SK-N-SH (cell line): ENCODE measurements around the gene RPL27. TPM values are rescaled to one million over a fixed set of nuclear protein-coding genes. Genes with fewer than 3 reads are reported as not detected.

Experiments used
- CTCF ChIA-PET: fragments of 300-600, 350-600 bp; formaldehyde crosslinking; extraction: SDS; loops from one replicate; lab custom pipeline; 2021; lab: Yijun Ruan, JAX
- POLR2A ChIA-PET: fragments of 350-600 bp; sonication (Branson Sonifier 250); formaldehyde crosslinking; extraction: SDS; loops from one replicate; lab custom pipeline; 2020; ENCODE audit warnings: antibody characterized with exemption, inconsistent platforms; lab: Yijun Ruan, JAX
- DNase-seq: peaks from one replicate; pipeline ENCODE4 v3.0.0; 2012
- H2AFZ ChIP-seq: fragments of 200-600 bp; sonication (generic); 2 replicates; pipeline ENCODE4 v1.8.1; 2016; ENCODE audit warnings: antibody characterized with exemption, mild to moderate bottlenecking, low read depth
- H3F3A ChIP-seq: fragments of 200-600 bp; sonication (generic); replicated peaks from 2 replicates; pipeline ENCODE3; 2016; ENCODE audit warnings: antibody characterized with exemption, mild to moderate bottlenecking; ENCODE audit not compliant: insufficient read depth
- H3K27ac ChIP-seq, 2 experiments: fragments of 200-500 bp in 1 of 2; fragments of 200-600 bp in 1 of 2; sonication (Bioruptor generic) in 1 of 2; sonication (generic), shearing (Covaris generic) in 1 of 2; 2 replicates each; pipeline versions ENCODE4 v1.5.1 to v1.6.1; 2014 to 2016; ENCODE audit warnings: low read depth in 2 of 2, inconsistent platforms in 1 of 2, low read length in 1 of 2, mild to moderate bottlenecking in 1 of 2, mixed read lengths in 1 of 2
- H3K27me3 ChIP-seq: fragments of 200-600 bp; sonication (generic), shearing (Covaris generic); 2 replicates; pipeline ENCODE4 v1.6.1; 2016; ENCODE audit warnings: mixed run types; ENCODE audit not compliant: insufficient read depth
- H3K36me3 ChIP-seq, 2 experiments: fragments of 200-500 bp in 1 of 2; fragments of 200-600 bp in 1 of 2; sonication (Bioruptor generic) in 1 of 2; sonication (generic) in 1 of 2; replicated peaks in 1 of 2; 2 replicates each; pipeline versions ENCODE3 to v1.5.1; 2014 to 2016; ENCODE audit warnings: low read length in 1 of 2, mild to moderate bottlenecking in 1 of 2; ENCODE audit not compliant: insufficient read depth in 2 of 2, control insufficient read depth in 1 of 2
- H3K4me1 ChIP-seq, 2 experiments: fragments of 200-500 bp in 1 of 2; fragments of 200-600 bp in 1 of 2; sonication (Bioruptor generic) in 1 of 2; sonication (generic), shearing (Covaris generic) in 1 of 2; 2 replicates each; pipeline versions ENCODE4 v1.5.1 to v1.6.1; 2014 to 2016; ENCODE audit warnings: low read depth in 1 of 2, low read length in 1 of 2, mixed run types in 1 of 2; ENCODE audit not compliant: insufficient read depth in 2 of 2, control insufficient read depth in 1 of 2
- H3K4me2 ChIP-seq: fragments of 200-600 bp; sonication (generic), shearing (Covaris generic); 2 replicates; pipeline ENCODE4 v1.6.1; 2017; ENCODE audit warnings: mixed run types
- H3K4me3 ChIP-seq, 2 experiments: fragments of 200-500 bp in 1 of 2; fragments of 200-600 bp in 1 of 2; sonication (Bioruptor generic) in 1 of 2; sonication (generic), shearing (Covaris generic) in 1 of 2; 2 replicates each; pipeline versions ENCODE4 v1.5.1 to v1.8.1; 2014 to 2016; ENCODE audit warnings: low read depth in 2 of 2, inconsistent platforms in 1 of 2, low read length in 1 of 2, mild to moderate bottlenecking in 1 of 2, mixed read lengths in 1 of 2, moderate library complexity in 1 of 2
- H3K79me2 ChIP-seq: fragments of 200-600 bp; sonication (generic); 2 replicates; pipeline ENCODE4 v1.8.1; 2017; ENCODE audit warnings: mild to moderate bottlenecking; ENCODE audit not compliant: insufficient read depth
- H3K9ac ChIP-seq: fragments of 200-600 bp; sonication (generic); 2 replicates; pipeline ENCODE4 v1.6.1; 2017; ENCODE audit warnings: mixed run types
- H3K9me2 ChIP-seq: fragments of 200-600 bp; sonication (generic); 2 replicates; pipeline ENCODE4 v1.6.1; 2017; ENCODE audit warnings: mixed run types
- H3K9me3 ChIP-seq: fragments of 200-600 bp; sonication (generic); 2 replicates; pipeline ENCODE4 v1.6.1; 2017; ENCODE audit warnings: mixed run types, mild to moderate bottlenecking, moderate library complexity
- H4K20me1 ChIP-seq: fragments of 200-600 bp; sonication (generic); 2 replicates; pipeline ENCODE4 v1.6.1; 2017; ENCODE audit warnings: mild to moderate bottlenecking, mixed run types; ENCODE audit not compliant: insufficient read depth
- CHD2 ChIP-seq: fragments of 150-350 bp; IDR thresholded peaks from 2 replicates; pipeline ENCODE4 v1.6.1; 2018; ENCODE audit warnings: low read length; ENCODE audit not compliant: partially characterized antibody
- EP300 ChIP-seq, 2 experiments: IDR thresholded peaks; 2 replicates each; pipeline versions ENCODE4 v1.4.0 to v1.6.1; 2012; ENCODE audit warnings: borderline replicate concordance in 1 of 2, low read depth in 1 of 2, low read length in 1 of 2
- FOXJ3 ChIP-seq: sonication (generic); formaldehyde crosslinking; IDR thresholded peaks from 2 replicates; pipeline ENCODE4 v1.5.1; 2020; ENCODE audit warnings: mild to moderate bottlenecking, missing genetic modification reagents
- GABPA ChIP-seq: IDR thresholded peaks from 2 replicates; pipeline ENCODE4 v1.4.0; 2012; ENCODE audit warnings: low read depth, mild to moderate bottlenecking
- GATA2 ChIP-seq: sonication (generic); formaldehyde crosslinking; IDR thresholded peaks from 2 replicates; pipeline ENCODE4 v1.5.0; 2020; ENCODE audit warnings: mild to moderate bottlenecking, missing genetic modification reagents
- JUND ChIP-seq: IDR thresholded peaks from 2 replicates; pipeline ENCODE4 v1.4.0; 2012
- MXI1 ChIP-seq: IDR thresholded peaks from 2 replicates; pipeline ENCODE4 v1.6.1; 2012; ENCODE audit warnings: mild to moderate bottlenecking, low read depth, low read length, improper control_type of control experiment
- NFIC ChIP-seq: IDR thresholded peaks from 2 replicates; pipeline ENCODE4 v1.4.0; 2012; ENCODE audit warnings: borderline replicate concordance
- NRF1 ChIP-seq: IDR thresholded peaks from 2 replicates; pipeline ENCODE4 v1.6.1; 2012; ENCODE audit warnings: low read depth, mild to moderate bottlenecking, low read length
- POLR2AphosphoS5 ChIP-seq: IDR thresholded peaks from 2 replicates; pipeline ENCODE4 v1.6.1; 2012; ENCODE audit warnings: low read depth, low read length
- RCOR1 ChIP-seq: fragments of 150-350 bp; IDR thresholded peaks from 2 replicates; pipeline ENCODE4 v1.6.1; 2017; ENCODE audit warnings: antibody characterized with exemption, low read length
- RFX5 ChIP-seq: IDR thresholded peaks from 2 replicates; pipeline ENCODE4 v1.6.1; 2012; ENCODE audit warnings: mild to moderate bottlenecking, improper control_type of control experiment, low read length
- SMC3 ChIP-seq: IDR thresholded peaks from 2 replicates; pipeline ENCODE4 v1.6.1; 2012; ENCODE audit warnings: low read depth, low read length, improper control_type of control experiment
- YY1 ChIP-seq: IDR thresholded peaks from 2 replicates; pipeline ENCODE4 v1.4.0; 2012; ENCODE audit warnings: low read depth, mild to moderate bottlenecking
- ZBTB33 ChIP-seq: IDR thresholded peaks from 2 replicates; pipeline ENCODE4 v1.4.0; 2012; ENCODE audit warnings: low read depth, borderline replicate concordance
- WGBS: methylation state at CpG from one replicate; pipeline ENCODE4 v1.1.6; 2017; ENCODE audit warnings: low lambda C conversion rate; 5-methylcytosine and 5-hydroxymethylcytosine counted together
- polyA plus RNA-seq, 3 experiments: library from polyadenylated mRNA; depleted of rRNA; stranded (reverse); fragments of >200 nt; gene quantifications; 2 replicates each; pipeline ENCODE4 v1.2.3, GENCODE V29; 2012

Gene RPL27
- polyA plus RNA-seq, 1 of the 3 experiments (the other 2 are of a cell fraction) = 6,383 TPM

DNA sequence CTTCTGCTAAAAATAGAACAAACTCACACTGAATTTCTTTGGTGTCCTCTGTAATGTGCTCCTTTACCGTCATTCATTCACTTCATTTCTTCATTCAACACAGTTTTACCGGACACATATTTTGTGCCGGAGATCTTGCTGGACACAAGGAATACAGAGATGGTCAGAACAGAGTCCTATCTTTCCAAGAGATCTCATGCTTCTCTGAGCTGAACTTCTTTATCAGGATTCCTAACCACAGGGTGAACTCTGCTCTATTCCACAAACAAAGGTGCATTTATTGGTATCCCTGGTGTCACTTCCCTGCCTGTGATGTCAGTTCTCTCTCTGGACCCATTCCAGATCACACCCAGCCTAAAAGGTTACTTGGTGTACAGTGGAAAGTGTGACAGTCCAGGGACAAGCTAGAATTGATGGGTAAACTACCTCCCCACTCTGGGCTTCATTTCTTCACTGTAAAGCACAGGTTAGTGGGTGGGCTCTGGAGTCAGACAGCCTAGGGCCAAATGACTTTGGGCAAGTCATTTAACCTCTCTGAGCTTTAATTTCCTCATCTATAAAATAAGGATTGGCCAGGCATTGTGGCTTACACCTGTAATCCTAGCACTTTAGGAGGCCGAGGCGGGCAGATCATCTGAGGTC is 12.6 kb downstream of the RPL27 start:
- Histone ChIP-seq H3K9ac (no peak overlapping the region), H3K4me1 (no peaks in the 10 kb centered on the region; a peak in 1 of 4 replicates), H3K4me3 (no peak overlapping the region), H3K36me3 (peaks cover 0 to 9% of the 10 kb centered on the region in 2 experiments), H3K27ac (no peak overlapping the region), H3K4me2 (no peak overlapping the region), H3K79me2 (no peaks in the 10 kb centered on the region), H3K9me2 (no peaks in the 10 kb centered on the region), H2AFZ (no peak overlapping the region), H4K20me1 (no peaks in the 10 kb centered on the region), H3F3A (peaks cover 9% of the 10 kb centered on the region), H3K9me3 (no peaks in the 10 kb centered on the region), H3K27me3 (no peaks in the 10 kb centered on the region)
- POLR2A ChIA-PET = interaction anchor here (1.1 to 3.3 kb wide), 2 partner anchors 12 to 350 kb away, joined by 4 to 17 read pairs; partner anchors contain the start of gene RPL27
- CTCF ChIA-PET = interaction anchor here (1.2 to 1.5 kb wide), 2 partner anchors 12 to 167 kb away, joined by 3 to 7 read pairs; partner anchors contain the start of gene RPL27
- no peak for TF ChIP-seq SMC3
- DNase-seq = no peak
- 91% methylated on average over 5 of the region's 5 CpGs for WGBS

GRCh38 chr17:43011728-43012472 is 13.7 kb downstream of the RPL27 start:
- Histone ChIP-seq H3K27ac (no peak overlapping the region), H3K9me3 (no peaks in the 10 kb centered on the region), H3K4me1 (no peaks in the 10 kb centered on the region; a peak in 1 of 4 replicates), H2AFZ (no peak overlapping the region), H3K79me2 (no peaks in the 10 kb centered on the region), H3K36me3 (peaks cover 3 to 17% of the 10 kb centered on the region in 2 experiments), H3K9ac (no peak overlapping the region), H3K9me2 (no peaks in the 10 kb centered on the region), H4K20me1 (no peaks in the 10 kb centered on the region), H3K27me3 (no peaks in the 10 kb centered on the region), H3K4me2 (no peak overlapping the region), H3K4me3 (no peak overlapping the region), H3F3A (peaks cover 2% of the 10 kb centered on the region)
- no peak for DNase-seq
- ChIA-PET CTCF (interaction anchor here (1.0 kb wide), 1 partner anchor 14 kb away, joined by 3 read pairs; the partner anchor contains the start of gene RPL27), POLR2A (interaction anchor here (3.3 kb wide), 1 partner anchor 13 kb away, joined by 17 read pairs; the partner anchor contains the start of gene RPL27)
- TF ChIP-seq NFIC (no peak), GATA2 (CRISPR knock-in tag) (no peak), CHD2 (no peak), ZBTB33 (no peak), RFX5 (no peak), GABPA (no peak), JUND (no peak), YY1 (no peak), RCOR1 (no peak), SMC3 (no peak), EP300 (IDR thresholded peaks at IDR 0.05; ENCODE audit: borderline replicate concordance in 1 of 2, low read depth in 1 of 2, low read length in 1 of 2) (no peak), POLR2AphosphoS5 (no peak), MXI1 (no peak), FOXJ3 (no peak), NRF1 (no peak)
- WGBS = 93% methylated on average over 15 of the region's 15 CpGs
